GM19455 (cell line): ENCODE data around the gene LMBRD1.
A peak's percentile ranks its signal among the peaks of the same experiment; 100 is the strongest.
"Not testable (repeated sequence)": the region's sequence is repeated elsewhere in the genome, so short reads cannot be mapped to it uniquely, and the experiment has no call there.

Source experiments
- ATAC-seq: cut with Tn5 transposase; IDR thresholded peaks from one replicate; pipeline ENCODE4 v1.9.1; 2021; ENCODE audit not compliant: unreplicated experiment

The LMBRD1 gene

GRCh38 chr6:69798796-69799195 lies 2.0 kb upstream of the LMBRD1 start:
- ATAC-seq: not testable (repeated sequence)

- peak; percentile 27 for ATAC-seq
These were observed 653 bp downstream of the LMBRD1 start for GRCh38 chr6:69796073-69796641.

GRCh38 chr6:69795469-69796072 lies 1.2 kb downstream of the LMBRD1 start:
- ATAC-seq: peak; percentile 46

- ATAC-seq: no peak
These were observed 4.5 kb downstream of the LMBRD1 start for GRCh38 chr6:69792292-69792691.

GRCh38 chr6:69791065-69791471 lies 5.7 kb downstream of the LMBRD1 start:
- ATAC-seq: peak; percentile 31

GRCh38 chr6:69790629-69791028 lies 6.2 kb downstream of the LMBRD1 start:
- no peak for ATAC-seq

- ATAC-seq: no peak
These were observed 7.2 kb downstream of the LMBRD1 start for GRCh38 chr6:69789578-69789977.

- not testable (repeated sequence) for ATAC-seq
These were observed 9.4 kb downstream of the LMBRD1 start for GRCh38 chr6:69787436-69787835.

- ATAC-seq: no peak
These were observed 11.1 kb downstream of the LMBRD1 start for GRCh38 chr6:69785697-69786096.

GRCh38 chr6:69784595-69785377 lies 12.0 kb downstream of the LMBRD1 start:
- peak; percentile 69 for ATAC-seq

- ATAC-seq: no peak
These were observed 13.7 kb downstream of the LMBRD1 start for GRCh38 chr6:69783108-69783507.

GRCh38 chr6:69780585-69781178 lies 16.1 kb downstream of the LMBRD1 start:
- no peak for ATAC-seq

- no peak for ATAC-seq
These were observed 20.9 kb downstream of the LMBRD1 start for GRCh38 chr6:69775941-69776340.

GRCh38 chr6:69775585-69775849 lies 21.3 kb downstream of the LMBRD1 start:
- ATAC-seq: no peak

- ATAC-seq: no peak
These were observed 21.8 kb downstream of the LMBRD1 start for GRCh38 chr6:69774740-69775584.

GRCh38 chr6:69771158-69771906 lies 25.5 kb downstream of the LMBRD1 start:
- ATAC-seq: no peak

- ATAC-seq: no peak
These were observed 28.1 kb downstream of the LMBRD1 start for GRCh38 chr6:69768664-69769063.

- no peak for ATAC-seq
These were observed 33.0 kb downstream of the LMBRD1 start for GRCh38 chr6:69763763-69764162.

- no peak for ATAC-seq
These were observed 35.0 kb downstream of the LMBRD1 start for GRCh38 chr6:69761853-69762252.

GRCh38 chr6:69758214-69758613 lies 38.6 kb downstream of the LMBRD1 start:
- ATAC-seq: no peak
